Umbilical cord (tissue), 2 donors: Measurements from ENCODE around the gene DOCK4. TPM values are rescaled to one million over a fixed set of nuclear protein-coding genes. Genes with fewer than 3 reads are reported as not detected.

Experiments used
- DNase-seq: peaks from one replicate; pipeline ENCODE4 v3.0.0-alpha.2; 2015; ENCODE audit warnings: low spot score
- total RNA-seq: library from RNA; depleted of rRNA; stranded (reverse); fragments of >200 nt; gene quantifications from one replicate; pipeline ENCODE4 v1.2.3, GENCODE V29; 2014; ENCODE audit warnings: low replicate concordance; ENCODE audit not compliant: insufficient read depth

The DOCK4 gene
- total RNA-seq, 1 donor from 2014 or later, result 7.7 TPM

- DNase-seq, result peak; percentile 84
Observed at GRCh38 chr7:111735661-111736551, 470.3 kb downstream of the DOCK4 start.

GRCh38 chr7:111734954-111735660 is 471.1 kb downstream of the DOCK4 start:
- peak; percentile 32 for DNase-seq

GRCh38 chr7:111732923-111733322 is 473.3 kb downstream of the DOCK4 start:
- no peak for DNase-seq

DNA sequence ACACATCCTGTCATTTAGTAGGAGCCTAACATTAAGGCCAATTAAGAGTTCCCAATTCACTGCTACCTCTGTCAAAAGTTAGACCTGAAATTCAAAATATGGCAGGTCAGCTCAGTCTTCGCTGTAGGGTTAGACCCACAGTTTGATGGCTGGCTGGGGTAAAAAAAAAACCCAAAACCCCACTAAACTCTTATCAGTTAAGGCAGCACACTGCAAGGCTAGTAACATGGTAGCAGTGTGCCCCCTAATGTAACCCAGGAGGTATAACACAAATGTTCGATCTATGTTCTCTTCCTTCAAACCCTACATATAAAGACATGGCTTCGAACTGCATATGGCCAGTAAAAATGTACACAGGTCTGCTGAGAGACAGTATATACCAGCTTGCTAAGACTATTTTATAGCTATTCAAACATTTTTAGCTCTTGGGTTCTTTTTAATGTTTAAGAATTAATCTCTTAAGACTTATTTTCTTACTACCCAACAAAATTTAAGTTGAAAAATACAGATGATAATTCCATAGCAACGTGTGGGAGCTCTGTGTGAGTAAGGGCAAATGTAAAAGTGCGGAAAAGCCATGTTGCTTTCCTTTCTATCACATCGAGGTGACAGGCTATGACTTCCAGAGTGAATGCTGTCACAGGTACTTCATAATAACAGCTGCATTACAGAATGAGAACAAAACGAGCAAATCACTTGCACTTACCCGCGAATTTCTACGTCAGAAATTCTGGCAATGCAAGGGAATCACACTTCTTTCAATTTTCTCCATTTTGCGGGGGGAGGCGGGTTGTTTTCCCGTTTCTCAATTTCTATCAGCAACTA is 475.5 kb downstream of the DOCK4 start:
- peak; percentile 34 for DNase-seq

DNA sequence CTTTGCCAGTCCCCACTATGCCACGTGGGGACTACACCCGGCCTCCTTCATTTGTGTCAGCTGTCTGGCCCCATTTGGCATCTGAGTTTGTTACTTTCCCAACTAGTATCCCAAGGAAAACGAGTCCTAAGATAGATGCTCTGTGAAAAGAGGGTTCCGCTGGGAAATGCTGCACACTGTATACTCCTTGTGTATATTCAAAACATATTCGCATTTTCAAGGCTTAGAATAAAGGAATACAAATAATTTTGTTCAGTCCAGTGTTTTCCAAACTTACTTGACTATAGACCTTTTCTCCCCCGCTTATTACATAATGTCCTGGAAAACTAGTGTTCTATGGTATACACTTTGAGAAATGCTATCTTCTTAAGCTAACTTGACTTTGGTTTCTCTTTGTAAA is 476.1 kb downstream of the DOCK4 start:
- DNase-seq, result no peak

- no peak for DNase-seq
Observed at GRCh38 chr7:111729483-111729882, 476.7 kb downstream of the DOCK4 start.

DNA sequence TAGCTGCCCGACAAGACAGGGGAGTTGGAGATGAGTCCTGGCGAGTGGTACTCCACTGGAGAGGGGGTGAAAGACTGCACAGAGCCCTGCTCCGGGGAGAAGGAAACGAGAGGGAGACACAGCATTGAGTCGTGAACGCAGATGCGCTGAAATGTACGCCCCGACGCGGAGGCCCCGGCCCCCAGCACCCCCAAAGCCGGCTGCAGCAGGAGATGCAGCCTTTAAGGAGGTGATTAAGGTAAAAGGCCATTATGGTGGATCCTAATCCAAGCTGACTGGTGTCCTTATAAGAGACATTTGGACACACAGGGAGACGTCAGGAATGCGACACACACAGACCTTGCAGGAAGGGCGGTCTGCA is 477.6 kb downstream of the DOCK4 start:
- DNase-seq, result no peak

DNA sequence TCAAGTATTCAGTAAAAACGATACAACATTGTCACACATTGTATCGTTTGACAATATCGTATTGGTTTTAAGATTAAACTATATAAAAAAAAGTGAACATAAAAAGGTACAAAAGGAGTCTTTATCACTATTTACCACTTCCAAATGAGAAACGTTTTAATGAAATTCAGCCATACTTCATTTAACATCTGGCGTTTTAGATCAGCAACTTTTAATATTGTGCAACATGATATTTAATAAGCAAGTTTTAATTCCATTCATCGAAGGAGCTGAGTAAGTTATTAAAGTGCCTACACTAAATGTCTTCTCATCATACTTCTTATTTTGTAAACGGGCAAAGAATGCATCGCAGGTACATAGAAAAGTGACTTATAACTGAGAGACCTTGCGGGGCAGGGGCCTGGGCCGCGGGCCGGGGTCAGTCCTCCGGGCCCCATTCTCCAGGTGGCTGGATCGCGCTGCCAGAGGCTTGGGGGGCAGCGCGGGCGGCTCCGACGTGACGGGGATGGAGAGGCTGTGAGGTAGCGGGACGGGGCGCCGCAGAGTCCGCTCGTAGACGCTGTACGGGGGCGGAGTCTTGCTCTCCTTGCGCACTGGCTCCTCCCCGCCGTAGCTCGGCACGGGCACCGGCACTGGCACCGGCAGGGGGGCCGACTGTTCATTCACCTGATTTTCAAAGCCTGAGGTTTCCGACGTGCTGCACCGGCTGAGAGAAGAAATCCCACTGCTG is 478.1 kb downstream of the DOCK4 start:
- DNase-seq, result no peak

DNA sequence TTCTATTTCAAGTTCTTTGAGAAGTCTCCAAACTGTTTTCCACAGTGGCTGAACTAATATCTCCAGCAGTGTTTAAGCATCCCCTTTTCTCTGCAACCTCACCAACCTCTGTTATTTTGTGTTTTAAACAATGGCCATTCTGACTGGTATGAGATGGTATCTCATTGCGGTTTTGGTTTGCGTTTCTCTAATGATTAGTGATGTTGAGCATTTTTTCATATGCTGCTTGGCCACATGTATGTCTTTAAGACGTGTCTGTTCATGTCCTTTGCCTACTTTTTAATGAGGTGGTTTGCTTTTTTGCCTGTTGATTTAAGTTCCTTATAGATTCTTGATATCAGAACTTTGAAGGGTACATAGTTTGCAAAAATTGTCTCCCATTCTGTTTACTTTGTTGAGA is 487.3 kb downstream of the DOCK4 start:
- no peak for DNase-seq

DNA sequence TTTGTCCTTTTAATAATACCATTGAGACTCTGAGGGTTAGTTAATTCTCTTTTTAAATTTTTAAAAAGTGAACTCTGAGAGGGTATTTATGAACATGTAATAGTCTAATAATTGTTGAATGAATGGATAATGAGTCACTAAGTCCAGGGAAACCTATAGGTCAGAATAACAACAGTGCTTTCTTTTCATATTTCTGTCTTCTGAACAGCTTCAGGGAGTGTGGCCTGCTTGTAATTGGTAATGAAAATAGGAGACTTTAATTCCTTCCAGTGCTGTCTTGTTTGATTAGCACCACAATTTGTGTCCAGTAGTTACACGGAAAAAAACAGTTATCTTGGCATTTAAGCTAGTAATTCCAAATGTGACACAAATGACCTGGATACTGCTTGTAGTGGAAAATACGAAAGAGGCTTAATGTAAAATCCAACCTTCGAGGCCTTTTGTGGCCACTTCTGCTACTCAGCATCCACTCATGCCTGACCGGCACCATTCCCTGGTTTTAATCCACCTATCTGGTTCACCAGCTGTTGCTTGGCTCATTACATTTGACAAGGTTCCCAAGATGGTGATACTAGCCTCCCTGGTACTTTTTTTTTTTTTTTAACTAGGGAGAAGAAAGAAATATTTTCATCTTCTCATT is 494.7 kb downstream of the DOCK4 start:
- no peak for DNase-seq

- no peak for DNase-seq
Observed at GRCh38 chr7:111710839-111711380, 495.3 kb downstream of the DOCK4 start.

GRCh38 chr7:111708072-111708471 is 498.1 kb downstream of the DOCK4 start:
- no peak for DNase-seq

- no peak for DNase-seq
Observed at GRCh38 chr7:111705807-111706206, 500.4 kb downstream of the DOCK4 start.

DNA sequence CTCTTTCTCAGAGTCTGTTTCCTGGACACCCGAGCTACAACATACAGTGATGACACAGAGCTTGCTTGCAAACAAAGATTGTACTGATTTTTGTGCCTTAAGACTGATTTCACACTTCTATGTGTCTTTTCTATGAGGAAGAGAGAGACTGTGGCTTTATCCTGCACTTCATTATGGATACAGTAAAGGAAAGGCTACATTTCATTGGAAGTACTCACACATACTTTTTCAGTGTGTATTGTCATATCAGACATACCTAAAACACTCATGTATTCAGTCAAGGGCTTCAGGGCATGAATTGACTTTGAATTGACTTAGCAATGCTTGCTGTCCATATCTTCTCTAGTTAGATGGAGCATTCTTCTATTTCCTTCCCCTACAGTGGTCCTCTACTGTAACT is 508.4 kb downstream of the DOCK4 start:
- no peak for DNase-seq

DNA sequence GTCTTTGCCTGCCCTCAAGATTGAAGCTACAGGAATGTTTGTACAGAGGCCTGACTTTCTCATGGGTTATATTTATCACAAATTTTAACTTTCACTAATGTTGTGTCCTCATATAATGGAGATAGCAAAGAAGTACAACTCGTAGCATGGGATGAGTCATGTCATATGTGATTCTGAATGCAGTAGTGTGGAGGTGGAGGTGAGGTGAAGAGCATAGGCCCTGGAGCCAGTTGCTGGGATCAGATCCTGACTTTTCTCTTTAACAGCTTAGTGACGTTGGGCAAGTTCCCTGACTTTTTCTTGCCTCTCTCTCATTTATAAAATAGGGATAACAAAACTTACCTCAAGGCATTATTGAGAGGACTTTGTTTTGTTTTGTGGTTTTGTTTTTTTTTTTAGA is 511.8 kb downstream of the DOCK4 start:
- DNase-seq, result no peak

GRCh38 chr7:111690364-111691111 is 515.7 kb downstream of the DOCK4 start:
- no peak for DNase-seq

DNA sequence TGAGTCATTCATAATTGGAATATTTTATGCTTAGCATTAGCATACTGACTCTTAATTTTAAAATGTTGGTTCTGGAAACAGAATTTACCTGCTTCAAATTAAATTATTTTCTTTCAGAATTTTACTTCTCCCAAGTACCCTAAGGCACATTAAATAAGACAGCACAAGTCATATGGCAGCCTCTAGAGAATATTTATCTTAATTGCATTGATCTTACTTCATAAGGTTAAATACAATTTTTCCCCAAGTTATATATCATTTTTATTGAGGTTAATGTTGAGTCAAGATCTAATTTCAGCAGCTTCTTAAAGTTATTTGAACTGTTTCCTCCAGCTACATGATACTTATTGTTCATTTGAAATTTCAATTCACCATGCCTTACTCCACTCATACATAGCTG is 520.9 kb downstream of the DOCK4 start:
- DNase-seq, result no peak

DNA sequence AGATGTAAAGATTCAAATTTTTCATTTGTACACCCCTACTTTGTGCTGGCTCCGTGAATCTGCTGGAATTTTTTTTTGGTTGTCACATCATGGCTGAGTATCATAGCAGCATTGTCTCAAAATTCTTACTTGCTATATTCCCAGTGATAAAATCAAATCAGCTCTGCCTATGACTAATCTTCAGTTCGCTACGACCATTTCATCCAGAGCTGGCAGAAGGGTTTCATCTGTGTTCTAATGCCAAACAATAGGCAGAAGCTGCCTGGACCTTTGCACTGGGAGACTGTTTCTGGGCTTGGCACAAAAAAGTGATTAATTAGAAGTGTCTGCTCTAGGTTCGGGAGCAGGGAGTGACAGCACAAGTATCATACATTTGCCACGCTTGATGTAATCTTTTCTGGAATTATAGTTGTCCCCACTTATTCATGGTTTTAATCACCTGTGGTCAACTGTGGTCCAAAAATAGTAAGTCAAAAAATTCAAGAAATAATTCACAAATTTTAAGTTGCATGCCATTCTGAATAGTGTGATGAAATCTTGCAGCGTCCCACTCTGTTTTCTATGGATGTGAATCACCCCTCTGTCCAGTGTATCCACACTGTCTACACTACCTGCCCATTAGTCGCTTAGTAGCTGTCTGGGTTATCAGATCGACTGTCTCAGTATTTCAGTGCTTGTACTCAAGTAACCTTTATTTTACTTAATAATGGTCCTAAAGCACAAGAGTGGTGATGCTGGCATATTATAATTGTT is 523.4 kb downstream of the DOCK4 start:
- DNase-seq, result no peak

GRCh38 chr7:111681242-111681641 is 525.0 kb downstream of the DOCK4 start:
- no peak for DNase-seq
